GM19397 (cell line): ENCODE data around the gene IL18RAP.
A peak's percentile ranks its signal among the peaks of the same experiment; 100 is the strongest.

Experiments
- ATAC-seq: cut with Tn5 transposase; IDR thresholded peaks from one replicate; pipeline ENCODE4 v1.9.1; 2021; ENCODE audit warnings: mild to moderate bottlenecking, moderate library complexity; ENCODE audit not compliant: unreplicated experiment

IL18RAP gene

DNA sequence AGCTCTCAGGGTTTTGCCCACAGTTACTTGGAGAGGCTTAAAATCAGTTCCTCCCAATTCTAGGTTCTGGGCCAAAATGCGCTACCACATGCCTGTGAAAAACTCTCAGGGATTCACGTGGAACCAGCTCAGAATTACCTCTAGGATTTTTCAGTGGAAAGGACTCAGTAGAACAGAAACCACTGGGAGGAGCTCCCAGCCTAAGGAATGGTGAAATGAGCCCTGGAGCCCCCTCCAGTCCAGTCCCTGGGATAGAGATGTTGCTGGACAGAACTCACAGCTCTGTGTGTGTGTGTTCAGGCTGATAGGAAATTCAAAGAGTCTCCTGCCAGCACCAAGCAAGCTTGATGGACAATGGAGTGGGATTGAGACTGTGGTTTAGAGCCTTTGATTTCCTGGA lies 29.0 kb downstream of the IL18RAP start:
- no peak for ATAC-seq

GRCh38 chr2:102453501-102453900 lies 30.5 kb downstream of the IL18RAP start:
- no peak for ATAC-seq

DNA sequence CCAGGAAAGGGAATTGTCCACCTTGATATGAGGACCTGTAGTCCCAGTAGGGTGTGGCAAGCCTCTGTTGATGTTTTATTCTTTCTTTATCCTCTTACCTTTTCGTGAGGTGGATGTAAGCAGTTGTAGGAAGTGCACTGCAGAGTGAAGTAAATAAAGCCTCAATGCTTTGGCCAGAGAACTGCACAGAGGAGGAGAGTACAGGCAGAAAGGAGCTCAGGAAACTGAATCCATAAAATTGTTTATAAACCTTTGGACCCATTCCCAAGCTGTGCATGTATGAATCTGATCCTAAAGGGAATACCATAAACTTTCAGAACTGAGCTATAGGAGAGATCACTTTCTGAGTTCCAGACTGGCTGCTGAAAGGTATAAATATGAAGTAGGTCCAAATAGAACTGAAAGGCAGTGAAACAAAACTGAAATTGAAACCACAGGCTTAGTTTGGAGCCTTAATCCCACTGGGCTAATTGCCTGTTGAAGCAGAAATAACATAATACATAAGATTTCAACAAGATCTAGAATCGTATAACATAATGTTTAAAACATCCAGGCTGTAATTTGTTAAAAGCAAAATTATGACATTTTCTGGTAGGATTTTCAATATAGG lies 32.2 kb downstream of the IL18RAP start:
- ATAC-seq, result no peak

DNA sequence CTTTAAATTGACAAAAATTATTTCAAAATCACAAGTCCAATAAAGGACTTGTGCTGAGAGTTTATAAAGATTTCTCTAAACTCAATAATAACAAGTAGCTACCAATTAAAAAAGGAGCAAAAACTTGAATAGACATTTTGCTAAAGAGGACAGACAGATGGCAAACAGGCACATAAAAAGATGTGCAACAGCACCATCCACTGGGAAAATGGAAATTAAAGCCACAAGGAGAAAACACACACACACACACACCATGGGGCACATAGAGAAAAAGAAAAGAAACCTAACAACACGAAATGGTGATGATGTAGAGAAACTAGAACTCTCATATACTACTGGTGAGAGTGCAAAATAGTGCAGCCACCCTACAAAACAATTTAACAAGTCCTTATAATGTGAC lies 37.5 kb downstream of the IL18RAP start:
- no peak for ATAC-seq

GRCh38 chr2:102461188-102461587 lies 38.2 kb downstream of the IL18RAP start:
- no peak for ATAC-seq

GRCh38 chr2:102463160-102463559 lies 40.2 kb downstream of the IL18RAP start:
- no peak for ATAC-seq

GRCh38 chr2:102470168-102470567 lies 47.2 kb downstream of the IL18RAP start:
- no peak for ATAC-seq

- peak; percentile 66 for ATAC-seq
Observed at GRCh38 chr2:102473020-102473419, 50.1 kb downstream of the IL18RAP start, which contains the start of gene SLC9A4. TSS of gene SLC9A4 (plus strand) at chr2:102473226. CDS start at chr2:102473760, 534 bp downstream.

DNA sequence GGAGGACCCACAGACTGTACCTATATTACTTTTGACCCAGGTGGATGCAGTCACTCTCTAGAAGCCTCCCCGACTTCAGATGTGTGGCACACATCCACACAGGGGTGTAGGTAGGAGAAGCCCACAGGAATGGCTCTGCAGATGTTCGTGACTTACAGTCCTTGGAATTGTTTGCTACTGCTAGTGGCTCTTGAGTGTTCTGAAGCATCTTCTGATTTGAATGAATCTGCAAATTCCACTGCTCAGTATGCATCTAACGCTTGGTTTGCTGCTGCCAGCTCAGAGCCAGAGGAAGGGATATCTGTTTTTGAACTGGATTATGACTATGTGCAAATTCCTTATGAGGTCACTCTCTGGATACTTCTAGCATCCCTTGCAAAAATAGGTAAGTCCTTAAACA lies 50.7 kb downstream of the IL18RAP start:
- ATAC-seq, result no peak

GRCh38 chr2:102474785-102475184 lies 51.8 kb downstream of the IL18RAP start:
- no peak for ATAC-seq

DNA sequence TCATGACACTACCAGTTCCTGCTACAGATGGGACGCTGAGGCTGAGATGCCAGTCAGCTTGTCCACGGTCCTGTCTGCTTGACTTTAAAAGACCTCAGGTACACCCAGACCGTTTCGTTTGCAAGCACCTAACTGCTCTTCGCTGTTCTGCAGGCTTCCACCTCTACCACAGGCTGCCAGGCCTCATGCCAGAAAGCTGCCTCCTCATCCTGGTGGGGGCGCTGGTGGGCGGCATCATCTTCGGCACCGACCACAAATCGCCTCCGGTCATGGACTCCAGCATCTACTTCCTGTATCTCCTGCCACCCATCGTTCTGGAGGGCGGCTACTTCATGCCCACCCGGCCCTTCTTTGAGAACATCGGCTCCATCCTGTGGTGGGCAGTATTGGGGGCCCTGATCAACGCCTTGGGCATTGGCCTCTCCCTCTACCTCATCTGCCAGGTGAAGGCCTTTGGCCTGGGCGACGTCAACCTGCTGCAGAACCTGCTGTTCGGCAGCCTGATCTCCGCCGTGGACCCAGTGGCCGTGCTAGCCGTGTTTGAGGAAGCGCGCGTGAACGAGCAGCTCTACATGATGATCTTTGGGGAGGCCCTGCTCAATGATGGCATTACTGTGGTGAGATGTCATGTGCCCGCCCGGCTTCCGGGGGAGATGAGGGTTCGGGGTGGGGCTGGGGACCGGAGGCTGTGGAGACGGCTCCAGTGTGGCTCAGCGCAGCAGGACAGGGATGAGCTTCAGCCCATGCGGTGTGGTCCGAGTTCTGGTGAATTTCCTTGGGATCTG lies 55.9 kb downstream of the IL18RAP start:
- no peak for ATAC-seq

GRCh38 chr2:102480285-102481195 lies 57.6 kb downstream of the IL18RAP start:
- no peak for ATAC-seq

- no peak for ATAC-seq
Observed at GRCh38 chr2:102481931-102482330, 59.0 kb downstream of the IL18RAP start.

DNA sequence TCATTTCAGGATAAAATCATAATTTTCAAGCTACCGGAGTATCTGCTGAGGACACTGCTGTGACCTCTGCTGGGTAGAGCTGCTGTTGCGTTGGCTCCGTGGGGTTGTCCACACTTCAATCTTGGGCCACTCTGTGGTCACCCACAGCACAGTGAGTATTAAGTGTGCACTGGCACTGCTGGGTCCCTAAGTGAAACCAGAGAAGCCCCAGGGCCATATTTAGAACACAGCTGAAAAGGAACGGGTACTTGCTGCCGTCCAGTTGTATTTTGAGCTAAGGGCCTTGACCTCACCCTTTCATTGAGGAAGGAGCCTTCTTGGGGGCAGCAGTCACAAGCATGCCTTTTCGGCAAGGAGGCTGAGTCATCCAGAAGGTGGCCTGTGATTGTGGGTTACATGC lies 60.1 kb downstream of the IL18RAP start:
- no peak for ATAC-seq

GRCh38 chr2:102484310-102485061 lies 61.5 kb downstream of the IL18RAP start:
- ATAC-seq, result no peak

DNA sequence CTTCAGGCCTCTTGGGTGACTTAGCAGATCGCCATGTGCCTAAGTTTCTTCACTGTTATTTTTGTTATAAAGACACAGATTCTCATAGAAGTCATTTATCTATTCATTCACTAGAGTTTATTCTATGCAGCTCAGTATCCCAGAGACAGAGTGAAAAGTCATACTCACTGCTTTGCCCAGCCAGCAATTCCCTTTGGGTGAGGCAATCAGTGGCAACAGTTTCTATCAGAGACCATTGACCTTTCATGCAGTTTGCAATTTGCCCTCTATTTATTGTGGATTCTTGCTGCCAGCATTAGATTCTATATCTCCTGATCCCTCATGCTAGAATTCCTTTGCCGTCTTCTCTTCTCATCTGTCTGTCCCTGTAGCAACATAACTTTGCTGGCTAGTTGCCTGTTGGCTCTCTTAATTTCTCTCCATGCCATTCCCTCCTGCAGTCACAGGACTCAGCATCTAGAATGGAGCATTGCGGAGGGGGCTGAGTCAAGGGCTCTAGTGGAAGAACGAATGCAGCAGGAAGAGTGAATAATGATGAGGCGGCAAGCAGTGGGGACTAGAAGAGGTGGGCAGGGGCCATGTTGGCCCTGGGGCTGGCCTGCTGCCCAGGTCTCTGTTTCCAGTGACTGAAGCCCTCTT lies 62.3 kb downstream of the IL18RAP start:
- no peak for ATAC-seq

DNA sequence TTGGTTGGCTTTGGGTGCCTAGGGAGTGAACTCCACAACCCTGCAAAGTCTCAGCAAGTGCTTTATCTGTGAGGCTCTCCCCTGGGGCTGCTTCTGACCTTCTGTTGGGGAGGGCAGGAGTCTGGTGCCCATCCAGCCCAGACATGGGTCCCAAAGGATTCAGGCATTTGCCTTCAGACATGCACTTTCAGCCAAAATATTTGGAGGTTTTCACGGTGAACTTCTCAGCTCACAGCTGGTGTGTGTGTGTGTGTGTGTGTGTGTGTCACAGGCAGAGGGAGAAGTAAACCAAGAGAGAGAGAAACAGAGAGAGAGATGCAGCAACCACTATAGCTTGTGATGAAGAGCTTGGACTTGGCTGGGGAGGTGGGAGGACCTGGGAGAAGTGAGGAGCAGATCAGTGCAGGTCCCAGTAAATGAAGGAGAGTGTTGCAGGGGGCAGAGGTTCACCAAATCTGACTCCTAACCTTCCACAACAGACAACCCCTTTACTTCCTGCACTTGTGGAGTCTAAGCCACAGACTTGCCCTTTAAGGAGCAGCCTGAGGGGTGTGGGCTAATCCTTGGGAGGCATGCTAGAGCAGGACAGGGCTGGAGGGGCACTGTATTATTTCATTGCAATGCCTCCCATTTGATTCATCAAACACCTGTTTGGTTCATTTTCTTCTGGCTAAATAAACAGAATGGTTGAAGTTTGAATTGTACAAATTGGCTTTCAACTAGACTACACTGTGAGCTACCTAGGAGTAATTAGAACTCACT lies 64.2 kb downstream of the IL18RAP start:
- no peak for ATAC-seq

- no peak for ATAC-seq
Observed at GRCh38 chr2:102487761-102488462, 65.0 kb downstream of the IL18RAP start.

DNA sequence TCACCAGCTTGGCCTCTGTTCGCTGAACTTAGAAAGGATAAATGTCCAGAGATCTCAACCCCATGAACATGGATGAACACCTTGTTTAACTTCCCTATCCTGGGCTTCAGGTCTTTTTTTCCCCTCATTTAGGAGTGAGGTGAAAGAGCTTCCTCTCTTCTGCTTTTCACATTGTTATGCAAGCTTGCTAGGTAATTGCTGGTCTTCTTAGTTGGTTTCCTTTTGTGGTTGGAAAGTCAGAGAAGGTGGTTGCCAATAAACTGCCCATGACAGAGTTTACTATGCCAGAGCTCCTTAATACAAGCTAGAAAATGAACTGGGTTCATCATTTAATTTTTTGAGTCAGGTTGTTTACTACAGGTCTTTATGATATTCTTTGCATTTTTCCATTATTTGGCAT lies 66.7 kb downstream of the IL18RAP start:
- ATAC-seq, result no peak
